Brain microvascular endothelial cell (primary cell): ENCODE measurements around the gene KCNMA1.

Experiments
- DNase-seq: peaks from one replicate; pipeline ENCODE4 v3.0.0-alpha.2; 2020
- H3K27ac ChIP-seq: fragments of 250-450 bp; sonication (Bioruptor Pico); 2 replicates; pipeline ENCODE4 v1.5.1; 2020; ENCODE audit warnings: mild to moderate bottlenecking, moderate library complexity
- H3K27me3 ChIP-seq: fragments of 250-450 bp; sonication (Bioruptor Pico); replicated peaks from 2 replicates; pipeline ENCODE4 v1.5.1; 2020; ENCODE audit warnings: mild to moderate bottlenecking
- H3K36me3 ChIP-seq: fragments of 250-450 bp; sonication (Bioruptor Pico); replicated peaks from 2 replicates; pipeline ENCODE4 v1.5.1; 2020; ENCODE audit warnings: mild to moderate bottlenecking
- H3K4me3 ChIP-seq: 2 replicates; pipeline ENCODE4 v1.5.1; 2011; ENCODE audit warnings: low read depth, mild to moderate bottlenecking, control low read depth, low read length, moderate library complexity
- in situ Hi-C: cut with HindIII; loops from 2 replicates; pipeline ENCODE4 v1.10.0; 2017; ENCODE audit warnings: low sequenced_read_pairs, low pct_ligation_motif_present
- TF ChIP-seq, protein P1 (sequence below): IDR thresholded peaks from 2 replicates; pipeline ENCODE4 v1.5.1; 2011; ENCODE audit warnings: low read depth, mild to moderate bottlenecking, moderate library complexity, low read length, control low read depth, inconsistent platforms; ENCODE audit errors: missing control alignments

The KCNMA1 gene

DNA sequence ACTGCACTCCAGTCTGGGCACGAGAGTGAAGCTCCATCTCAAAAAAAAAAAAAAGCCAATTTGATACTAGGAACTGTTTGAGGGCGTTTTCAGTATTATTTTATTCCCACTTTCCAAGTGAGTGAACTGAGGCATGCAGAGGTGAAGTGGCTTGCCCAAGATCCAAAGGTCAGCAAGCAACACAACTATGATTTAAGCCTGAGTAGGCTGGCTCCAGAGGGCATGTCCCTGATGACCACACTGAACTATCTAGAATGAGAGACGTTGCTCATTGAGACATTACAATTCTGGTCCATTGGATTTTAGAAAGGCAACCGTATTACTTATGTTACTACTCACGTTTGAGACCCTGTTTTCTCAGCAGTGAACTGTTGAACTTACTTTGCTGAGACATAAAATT is 20.8 kb downstream of the KCNMA1 start:
- Histone ChIP-seq H3K36me3 (no peaks in the 10 kb centered on the region), H3K27ac (no peak overlapping the region), H3K27me3 (no peaks in the 10 kb centered on the region), H3K4me3 (no peak overlapping the region)
- TF ChIP-seq, protein P1, sequence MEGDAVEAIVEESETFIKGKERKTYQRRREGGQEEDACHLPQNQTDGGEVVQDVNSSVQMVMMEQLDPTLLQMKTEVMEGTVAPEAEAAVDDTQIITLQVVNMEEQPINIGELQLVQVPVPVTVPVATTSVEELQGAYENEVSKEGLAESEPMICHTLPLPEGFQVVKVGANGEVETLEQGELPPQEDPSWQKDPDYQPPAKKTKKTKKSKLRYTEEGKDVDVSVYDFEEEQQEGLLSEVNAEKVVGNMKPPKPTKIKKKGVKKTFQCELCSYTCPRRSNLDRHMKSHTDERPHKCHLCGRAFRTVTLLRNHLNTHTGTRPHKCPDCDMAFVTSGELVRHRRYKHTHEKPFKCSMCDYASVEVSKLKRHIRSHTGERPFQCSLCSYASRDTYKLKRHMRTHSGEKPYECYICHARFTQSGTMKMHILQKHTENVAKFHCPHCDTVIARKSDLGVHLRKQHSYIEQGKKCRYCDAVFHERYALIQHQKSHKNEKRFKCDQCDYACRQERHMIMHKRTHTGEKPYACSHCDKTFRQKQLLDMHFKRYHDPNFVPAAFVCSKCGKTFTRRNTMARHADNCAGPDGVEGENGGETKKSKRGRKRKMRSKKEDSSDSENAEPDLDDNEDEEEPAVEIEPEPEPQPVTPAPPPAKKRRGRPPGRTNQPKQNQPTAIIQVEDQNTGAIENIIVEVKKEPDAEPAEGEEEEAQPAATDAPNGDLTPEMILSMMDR = no peak
- DNase-seq = no peak
- in situ Hi-C loops = no loop called here

- no peaks in the 10 kb centered on the region for H3K36me3 ChIP-seq
- in situ Hi-C loops = no loop called here
- no peak overlapping the region for H3K27ac ChIP-seq
- H3K27me3 ChIP-seq = no peaks in the 10 kb centered on the region
- no peak overlapping the region for H3K4me3 ChIP-seq
- TF ChIP-seq, protein P1 = no peak
- DNase-seq = no peak
These were observed 22.6 kb downstream of the KCNMA1 start for GRCh38 chr10:77614778-77615625.

DNA sequence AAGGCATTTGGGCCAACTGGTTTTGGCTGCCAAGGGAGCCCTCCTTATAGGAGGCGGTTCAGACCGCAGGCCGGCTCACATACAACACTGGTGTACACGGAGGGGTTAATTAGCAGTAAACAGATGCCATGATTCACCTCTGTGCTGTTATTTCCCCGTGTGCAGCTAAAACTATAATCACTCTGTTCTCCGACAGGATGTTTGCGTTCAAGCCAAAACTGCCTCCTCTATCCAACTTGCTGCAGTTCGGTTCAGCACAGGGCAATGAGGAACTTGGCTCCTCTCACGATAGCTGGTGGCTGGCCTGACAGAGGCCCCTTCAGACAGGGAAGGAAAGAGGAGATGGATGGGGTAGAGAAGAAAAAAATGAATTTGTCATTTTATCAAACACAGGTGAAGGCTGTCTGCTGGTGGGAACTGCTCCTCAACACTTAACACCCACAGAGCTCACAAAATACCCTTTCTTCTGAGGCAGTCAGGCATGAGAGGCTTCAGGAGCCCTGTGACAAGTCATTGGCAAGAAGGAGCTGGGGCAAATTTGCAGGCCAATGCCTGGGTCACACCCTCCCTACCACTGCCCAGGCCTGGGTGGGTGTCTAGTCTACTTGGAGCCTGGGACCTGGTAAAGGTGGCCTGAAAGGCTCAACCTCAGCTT is 24.0 kb downstream of the KCNMA1 start:
- no peaks in the 10 kb centered on the region for H3K36me3 ChIP-seq
- in situ Hi-C loops = no loop called here
- no peak for DNase-seq
- no peak overlapping the region for H3K4me3 ChIP-seq
- TF ChIP-seq, protein P1 = no peak
- no peaks in the 10 kb centered on the region for H3K27me3 ChIP-seq
- H3K27ac ChIP-seq = no peak overlapping the region

- Histone ChIP-seq H3K36me3 (no peaks in the 10 kb centered on the region), H3K27ac (no peak overlapping the region), H3K27me3 (no peaks in the 10 kb centered on the region), H3K4me3 (no peak overlapping the region)
- in situ Hi-C loops = no loop called here
- no peak for DNase-seq
- TF ChIP-seq, protein P1 = no peak
These were observed 25.9 kb downstream of the KCNMA1 start for GRCh38 chr10:77611670-77612069.

DNA sequence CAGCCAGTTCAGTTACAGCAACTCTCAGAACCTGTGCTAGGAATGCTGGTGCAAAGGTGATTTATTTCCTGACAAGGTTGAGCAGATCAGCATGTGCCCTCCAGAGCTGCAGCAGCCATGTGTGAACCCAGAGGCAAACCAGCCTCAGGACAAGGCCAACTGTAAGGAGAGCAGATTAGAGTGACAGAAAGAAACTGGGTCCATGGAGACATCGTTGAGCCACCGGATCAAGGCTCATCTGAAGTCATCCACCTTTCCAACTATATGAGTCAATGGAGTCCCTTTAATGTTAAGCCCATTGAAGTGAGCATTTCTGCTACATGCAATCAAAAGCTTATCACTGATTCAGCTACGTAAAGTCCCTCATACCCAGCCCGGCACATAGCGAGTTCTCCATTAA is 26.4 kb downstream of the KCNMA1 start:
- H3K4me3 ChIP-seq = no peak overlapping the region
- TF ChIP-seq, protein P1 = no peak

More for the DNA sequence above, 26.4 kb downstream of the KCNMA1 start:
- DNase-seq = no peak
- Histone ChIP-seq H3K27ac (no peak overlapping the region), H3K27me3 (no peaks in the 10 kb centered on the region), H3K36me3 (no peaks in the 10 kb centered on the region)
- in situ Hi-C loops = no loop called here
